Hepatocyte (in vitro differentiated cells): ENCODE results near the gene TIGD7. TPM values are rescaled to one million over a fixed set of nuclear protein-coding genes. Genes with fewer than 3 reads are reported as not detected.

Experiments used
- DNase-seq: peaks from one replicate; pipeline ENCODE4 v3.0.0-alpha.2; 2016; ENCODE audit warnings: low spot score
- H2AFZ ChIP-seq: fragments of 200-600 bp; sonication (generic); 2 replicates; pipeline ENCODE4 v1.6.0; 2016; ENCODE audit warnings: antibody characterized with exemption, mild to moderate bottlenecking
- H3K27ac ChIP-seq: fragments of 200-600 bp; sonication (generic); 2 replicates; pipeline ENCODE4 v1.5.1; 2016; ENCODE audit warnings: mild to moderate bottlenecking
- H3K27me3 ChIP-seq: fragments of 200-600 bp; sonication (generic); 2 replicates; pipeline ENCODE4 v1.6.1; 2016
- H3K36me3 ChIP-seq: fragments of 200-600 bp; sonication (generic); replicated peaks from 2 replicates; pipeline ENCODE4 v1.5.1; 2016; ENCODE audit warnings: low read depth; ENCODE audit not compliant: insufficient read depth
- H3K4me1 ChIP-seq: fragments of 200-600 bp; sonication (generic); 2 replicates; pipeline ENCODE4 v1.5.1; 2016; ENCODE audit warnings: mild to moderate bottlenecking, moderate library complexity; ENCODE audit not compliant: insufficient read depth
- H3K4me2 ChIP-seq: fragments of 200-600 bp; sonication (generic); 2 replicates; pipeline ENCODE4 v1.6.0; 2016
- H3K4me3 ChIP-seq: fragments of 200-600 bp; sonication (generic); 2 replicates; pipeline ENCODE4 v1.5.1; 2016; ENCODE audit warnings: mild to moderate bottlenecking
- H3K79me2 ChIP-seq: fragments of 200-600 bp; sonication (generic); 2 replicates; pipeline ENCODE4 v1.6.0; 2017; ENCODE audit warnings: mild to moderate bottlenecking
- H3K9me2 ChIP-seq: fragments of 200-600 bp; sonication (generic); replicated peaks from 2 replicates; pipeline ENCODE4 v1.6.0; 2017; ENCODE audit warnings: mild to moderate bottlenecking; ENCODE audit not compliant: insufficient read depth
- H3K9me3 ChIP-seq: fragments of 200-600 bp; sonication (generic); 2 replicates; pipeline ENCODE4 v1.5.1; 2016; ENCODE audit warnings: low read depth, mild to moderate bottlenecking
- H4K20me1 ChIP-seq: fragments of 200-600 bp; sonication (generic); 2 replicates; pipeline ENCODE4 v1.6.0; 2016; ENCODE audit warnings: mild to moderate bottlenecking; ENCODE audit not compliant: insufficient read depth, poor library complexity, severe bottlenecking
- CTCF ChIP-seq: fragments of 200-600 bp; sonication (generic); IDR thresholded peaks from 2 replicates; pipeline ENCODE4 v1.5.1; 2016; ENCODE audit warnings: antibody characterized with exemption, mild to moderate bottlenecking; ENCODE audit not compliant: poor library complexity
- EZH2 ChIP-seq: fragments of 200-600 bp; sonication (generic); IDR thresholded peaks from 2 replicates; pipeline ENCODE4 v1.6.1; 2016; ENCODE audit warnings: antibody characterized with exemption, mild to moderate bottlenecking, borderline replicate concordance
- EZH2phosphoT487 ChIP-seq: fragments of 200-600 bp; sonication (generic); IDR thresholded peaks from one replicate; pipeline ENCODE4 v1.6.1; 2018; ENCODE audit warnings: antibody characterized with exemption, mild to moderate bottlenecking, low read depth, moderate library complexity; ENCODE audit not compliant: unreplicated experiment, severe bottlenecking
- WGBS: methylation state at CpG from one replicate; pipeline ENCODE4 v1.1.6; 2016; ENCODE audit warnings: low lambda C conversion rate; ENCODE audit errors: missing lambda C conversion rate; 5-methylcytosine and 5-hydroxymethylcytosine counted together
- polyA plus RNA-seq: library from polyadenylated mRNA; unstranded; fragments of >200 nt; fragmentation: Nextera tagmentation; extraction: Ambion mirVana; gene quantifications from 2 replicates; pipeline ENCODE4 v1.2.1, GENCODE V29; 2016
- total RNA-seq: library from RNA; depleted of rRNA; stranded (reverse); fragments of >200 nt; gene quantifications from 2 replicates; pipeline ENCODE4 v1.2.3, GENCODE V29; 2014

TIGD7 gene
- total and polyA plus RNA-seq, 2 experiments from 2014 or later, result 5.1 to 6.8 TPM

GRCh38 chr16:3327514-3327913 lies 22.3 kb upstream of the TIGD7 start:
- Histone ChIP-seq H3K9me3 (no peaks in the 10 kb centered on the region), H2AFZ (no peak overlapping the region), H4K20me1 (no peaks in the 10 kb centered on the region), H3K4me2 (no peak overlapping the region), H3K36me3 (no peaks in the 10 kb centered on the region), H3K9me2 (no peaks in the 10 kb centered on the region), H3K27ac (no peak overlapping the region), H3K4me1 (no peaks in the 10 kb centered on the region), H3K27me3 (no peaks in the 10 kb centered on the region), H3K4me3 (no peak overlapping the region), H3K79me2 (no peaks in the 10 kb centered on the region)
- WGBS, result 84% methylated on average over 4 of the region's 4 CpGs
- TF ChIP-seq CTCF, result no peak
- no peak for TF ChIP-seq EZH2phosphoT487
- TF ChIP-seq EZH2, result no peak
- DNase-seq, result no peak

- Histone ChIP-seq H3K4me2 (no peak overlapping the region), H3K27me3 (no peaks in the 10 kb centered on the region), H3K36me3 (peaks cover 20% of the 10 kb centered on the region), H3K9me3 (peaks cover 34% of the 10 kb centered on the region), H3K27ac (no peak overlapping the region), H3K79me2 (no peaks in the 10 kb centered on the region), H2AFZ (no peak overlapping the region), H3K9me2 (no peaks in the 10 kb centered on the region), H3K4me1 (no peaks in the 10 kb centered on the region), H3K4me3 (no peak overlapping the region), H4K20me1 (no peaks in the 10 kb centered on the region)
- 68% methylated on average over 2 of the region's 2 CpGs for WGBS
- TF ChIP-seq EZH2phosphoT487 (no peak), CTCF (no peak), EZH2 (no peak)
- DNase-seq, result no peak
Observed at GRCh38 chr16:3321816-3322215, 16.6 kb upstream of the TIGD7 start.

GRCh38 chr16:3317315-3317999 lies 12.2 kb upstream of the TIGD7 start:
- H2AFZ ChIP-seq, result no peak overlapping the region
- peaks cover 31% of the 10 kb centered on the region for H3K36me3 ChIP-seq
- no peaks in the 10 kb centered on the region for H3K9me2 ChIP-seq
- no peaks in the 10 kb centered on the region for H3K4me1 ChIP-seq
- peaks cover 71% of the 10 kb centered on the region for H3K9me3 ChIP-seq
- no peaks in the 10 kb centered on the region for H3K27me3 ChIP-seq
- no peaks in the 10 kb centered on the region for H3K79me2 ChIP-seq
- H3K27ac ChIP-seq, result no peak overlapping the region
- 98% methylated on average over 3 of the region's 3 CpGs for WGBS
- H4K20me1 ChIP-seq, result no peaks in the 10 kb centered on the region
- TF ChIP-seq EZH2phosphoT487, result no peak
- no peak for TF ChIP-seq EZH2
- no peak for TF ChIP-seq CTCF
- no peak for DNase-seq
- peak overlapping the region; percentile 16 for H3K4me3 ChIP-seq
- no peak overlapping the region for H3K4me2 ChIP-seq
